Hepatocyte (in vitro differentiated cells): Measurements from ENCODE around the gene HCN1. TPM values are rescaled to one million over a fixed set of nuclear protein-coding genes. Genes with fewer than 3 reads are reported as not detected.

ENCODE experiments used
- DNase-seq: peaks from one replicate; pipeline ENCODE4 v3.0.0-alpha.2; 2016; ENCODE audit warnings: low spot score
- H2AFZ ChIP-seq: fragments of 200-600 bp; sonication (generic); 2 replicates; pipeline ENCODE4 v1.6.0; 2016; ENCODE audit warnings: antibody characterized with exemption, mild to moderate bottlenecking
- H3K27ac ChIP-seq: fragments of 200-600 bp; sonication (generic); 2 replicates; pipeline ENCODE4 v1.5.1; 2016; ENCODE audit warnings: mild to moderate bottlenecking
- H3K27me3 ChIP-seq: fragments of 200-600 bp; sonication (generic); 2 replicates; pipeline ENCODE4 v1.6.1; 2016
- H3K36me3 ChIP-seq: fragments of 200-600 bp; sonication (generic); replicated peaks from 2 replicates; pipeline ENCODE4 v1.5.1; 2016; ENCODE audit warnings: low read depth; ENCODE audit not compliant: insufficient read depth
- H3K4me1 ChIP-seq: fragments of 200-600 bp; sonication (generic); 2 replicates; pipeline ENCODE4 v1.5.1; 2016; ENCODE audit warnings: mild to moderate bottlenecking, moderate library complexity; ENCODE audit not compliant: insufficient read depth
- H3K4me2 ChIP-seq: fragments of 200-600 bp; sonication (generic); 2 replicates; pipeline ENCODE4 v1.6.0; 2016
- H3K4me3 ChIP-seq: fragments of 200-600 bp; sonication (generic); 2 replicates; pipeline ENCODE4 v1.5.1; 2016; ENCODE audit warnings: mild to moderate bottlenecking
- H3K79me2 ChIP-seq: fragments of 200-600 bp; sonication (generic); 2 replicates; pipeline ENCODE4 v1.6.0; 2017; ENCODE audit warnings: mild to moderate bottlenecking
- H3K9me2 ChIP-seq: fragments of 200-600 bp; sonication (generic); replicated peaks from 2 replicates; pipeline ENCODE4 v1.6.0; 2017; ENCODE audit warnings: mild to moderate bottlenecking; ENCODE audit not compliant: insufficient read depth
- H3K9me3 ChIP-seq: fragments of 200-600 bp; sonication (generic); 2 replicates; pipeline ENCODE4 v1.5.1; 2016; ENCODE audit warnings: low read depth, mild to moderate bottlenecking
- H4K20me1 ChIP-seq: fragments of 200-600 bp; sonication (generic); 2 replicates; pipeline ENCODE4 v1.6.0; 2016; ENCODE audit warnings: mild to moderate bottlenecking; ENCODE audit not compliant: insufficient read depth, poor library complexity, severe bottlenecking
- CTCF ChIP-seq: fragments of 200-600 bp; sonication (generic); IDR thresholded peaks from 2 replicates; pipeline ENCODE4 v1.5.1; 2016; ENCODE audit warnings: antibody characterized with exemption, mild to moderate bottlenecking; ENCODE audit not compliant: poor library complexity
- EZH2 ChIP-seq: fragments of 200-600 bp; sonication (generic); IDR thresholded peaks from 2 replicates; pipeline ENCODE4 v1.6.1; 2016; ENCODE audit warnings: antibody characterized with exemption, mild to moderate bottlenecking, borderline replicate concordance
- EZH2phosphoT487 ChIP-seq: fragments of 200-600 bp; sonication (generic); IDR thresholded peaks from one replicate; pipeline ENCODE4 v1.6.1; 2018; ENCODE audit warnings: antibody characterized with exemption, mild to moderate bottlenecking, low read depth, moderate library complexity; ENCODE audit not compliant: unreplicated experiment, severe bottlenecking
- WGBS: methylation state at CpG from one replicate; pipeline ENCODE4 v1.1.6; 2016; ENCODE audit warnings: low lambda C conversion rate; ENCODE audit errors: missing lambda C conversion rate; 5-methylcytosine and 5-hydroxymethylcytosine counted together
- polyA plus RNA-seq: library from polyadenylated mRNA; unstranded; fragments of >200 nt; fragmentation: Nextera tagmentation; extraction: Ambion mirVana; gene quantifications from 2 replicates; pipeline ENCODE4 v1.2.1, GENCODE V29; 2016
- total RNA-seq: library from RNA; depleted of rRNA; stranded (reverse); fragments of >200 nt; gene quantifications from 2 replicates; pipeline ENCODE4 v1.2.3, GENCODE V29; 2014

HCN1 gene
- total and polyA plus RNA-seq, 2 experiments from 2014 or later: 0.57 TPM; not detected in 1

- Histone ChIP-seq H3K4me1 (no peaks in the 10 kb centered on the region), H3K36me3 (no peaks in the 10 kb centered on the region), H4K20me1 (no peaks in the 10 kb centered on the region), H2AFZ (no peak overlapping the region), H3K9me3 (no peaks in the 10 kb centered on the region), H3K9me2 (no peaks in the 10 kb centered on the region), H3K27me3 (no peaks in the 10 kb centered on the region), H3K27ac (no peak overlapping the region), H3K79me2 (no peaks in the 10 kb centered on the region), H3K4me3 (no peak overlapping the region), H3K4me2 (no peak overlapping the region)
- TF ChIP-seq CTCF (no peak), EZH2phosphoT487 (no peak)
- no peak for DNase-seq
- WGBS: 91% methylated on average over 1 of the region's 1 CpG
These were observed 431.7 kb downstream of the HCN1 start for GRCh38 chr5:45264447-45264846.

- WGBS: 95% methylated on average over 29 of the region's 29 CpGs
These were observed 434.1 kb downstream of the HCN1 start for GRCh38 chr5:45262061-45262590.

GRCh38 chr5:45261125-45261524 lies 435.1 kb downstream of the HCN1 start:
- no peak overlapping the region for H3K27ac ChIP-seq
- TF ChIP-seq EZH2phosphoT487: no peak
- TF ChIP-seq CTCF: no peak
- no peak for TF ChIP-seq EZH2
- H3K36me3 ChIP-seq: no peaks in the 10 kb centered on the region
- no peaks in the 10 kb centered on the region for H3K27me3 ChIP-seq
- H3K4me2 ChIP-seq: no peak overlapping the region
- H2AFZ ChIP-seq: no peak overlapping the region
- no peaks in the 10 kb centered on the region for H3K4me1 ChIP-seq
- no peaks in the 10 kb centered on the region for H4K20me1 ChIP-seq
- no peaks in the 10 kb centered on the region for H3K9me3 ChIP-seq
- DNase-seq: no peak
- 74% methylated on average over 4 of the region's 4 CpGs for WGBS
- no peaks in the 10 kb centered on the region for H3K9me2 ChIP-seq
- no peak overlapping the region for H3K4me3 ChIP-seq
- no peaks in the 10 kb centered on the region for H3K79me2 ChIP-seq

More at GRCh38 chr5:45262061-45262590, 434.1 kb downstream of the HCN1 start:
- H3K27ac ChIP-seq: no peak overlapping the region
- H4K20me1 ChIP-seq: no peaks in the 10 kb centered on the region
- no peak overlapping the region for H3K4me3 ChIP-seq
- DNase-seq: no peak
- no peaks in the 10 kb centered on the region for H3K36me3 ChIP-seq
- TF ChIP-seq EZH2: no peak
- no peak for TF ChIP-seq EZH2phosphoT487
- no peak for TF ChIP-seq CTCF
- no peaks in the 10 kb centered on the region for H3K9me2 ChIP-seq
- no peaks in the 10 kb centered on the region for H3K4me1 ChIP-seq
- H2AFZ ChIP-seq: no peak overlapping the region
- H3K79me2 ChIP-seq: no peaks in the 10 kb centered on the region
- H3K4me2 ChIP-seq: no peak overlapping the region
- H3K27me3 ChIP-seq: no peaks in the 10 kb centered on the region
- H3K9me3 ChIP-seq: no peaks in the 10 kb centered on the region

GRCh38 chr5:45260292-45260691 lies 435.9 kb downstream of the HCN1 start:
- 39% methylated on average over 3 of the region's 3 CpGs for WGBS
- Histone ChIP-seq H3K4me3 (no peak overlapping the region), H4K20me1 (no peaks in the 10 kb centered on the region), H3K36me3 (no peaks in the 10 kb centered on the region), H2AFZ (no peak overlapping the region), H3K9me2 (no peaks in the 10 kb centered on the region), H3K27ac (no peak overlapping the region), H3K4me1 (no peaks in the 10 kb centered on the region), H3K27me3 (no peaks in the 10 kb centered on the region), H3K4me2 (no peak overlapping the region), H3K9me3 (no peaks in the 10 kb centered on the region), H3K79me2 (no peaks in the 10 kb centered on the region)
- no peak for DNase-seq
- no peak for TF ChIP-seq EZH2phosphoT487
- no peak for TF ChIP-seq CTCF
- no peak for TF ChIP-seq EZH2
